Posterior vena cava (tissue), 2 donors: ENCODE results near the gene THBS3. TPM values are rescaled to one million over a fixed set of nuclear protein-coding genes. Genes with fewer than 3 reads are reported as not detected.
"Not testable (repeated sequence)": the region's sequence is repeated elsewhere in the genome, so short reads cannot be mapped to it uniquely, and the experiment has no call there.

Experiments
- DNase-seq: peaks from one replicate; pipeline ENCODE4 v3.0.0-alpha.2; 2020; ENCODE audit warnings: low spot score
- intact Hi-C, 2 donors: fragments of 100-400 bp; cut with DNase I; formaldehyde crosslinking; loops; one replicate each; pipeline versions ENCODE4 v1.14.1 to v1.14.2; 2022 to 2023
- total RNA-seq, 2 donors: library from RNA; stranded (reverse); fragmentation: NEBNext Ultra II Directional; extraction: Animal tissue kit (Norgen Biotek cat#: 25700); gene quantifications; one replicate each; pipeline ENCODE4 v1.2.1, GENCODE V29; 2021
- donor health status: DM: yes; HTN: yes; CAD: no.
- donor health status: DM: yes; HTN: yes; CAD: no.

The THBS3 gene
- total RNA-seq, 2 donors from 2014 or later, result 46.3 to 96.6 TPM

- no peak for DNase-seq
- intact Hi-C loops, result no loop called here
These were observed 34.2 kb upstream of the THBS3 start for GRCh38 chr1:155241841-155242264.

DNA sequence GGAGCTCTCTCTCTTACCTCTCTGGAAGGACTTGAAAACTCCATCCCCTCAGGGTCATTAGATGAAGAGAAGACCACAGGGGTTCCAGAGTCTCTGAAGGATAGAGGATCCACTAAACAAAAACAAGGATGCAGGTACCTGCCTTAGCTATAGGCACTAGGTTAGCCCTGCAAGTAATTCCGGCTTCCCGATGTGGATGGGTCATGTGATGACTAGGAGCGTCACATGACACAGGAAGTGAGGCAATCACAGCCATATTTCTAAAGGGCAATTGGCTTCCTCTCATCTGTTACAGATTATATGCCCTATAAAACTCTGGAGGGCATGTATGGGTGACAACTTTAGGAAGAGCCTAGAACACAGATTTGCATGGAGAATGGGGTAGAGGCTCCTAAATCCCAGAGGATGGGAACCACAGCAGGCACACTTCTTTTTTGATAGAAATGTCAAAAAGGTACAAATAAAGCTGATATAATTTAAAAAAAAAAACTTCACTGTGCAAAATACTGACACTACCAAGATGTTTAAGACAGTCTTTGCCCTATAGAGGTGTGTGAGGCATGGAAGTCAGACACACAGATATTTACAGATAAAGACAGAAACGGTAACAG is 33.5 kb upstream of the THBS3 start:
- DNase-seq, result peak; percentile 80
- intact Hi-C loops, result no loop called here

- intact Hi-C loops, result no loop called here
- no peak for DNase-seq
These were observed 28.8 kb upstream of the THBS3 start for GRCh38 chr1:155236451-155236850.

GRCh38 chr1:155235375-155235774 is 27.7 kb upstream of the THBS3 start:
- DNase-seq, intact Hi-C loops: not testable (repeated sequence)

DNA sequence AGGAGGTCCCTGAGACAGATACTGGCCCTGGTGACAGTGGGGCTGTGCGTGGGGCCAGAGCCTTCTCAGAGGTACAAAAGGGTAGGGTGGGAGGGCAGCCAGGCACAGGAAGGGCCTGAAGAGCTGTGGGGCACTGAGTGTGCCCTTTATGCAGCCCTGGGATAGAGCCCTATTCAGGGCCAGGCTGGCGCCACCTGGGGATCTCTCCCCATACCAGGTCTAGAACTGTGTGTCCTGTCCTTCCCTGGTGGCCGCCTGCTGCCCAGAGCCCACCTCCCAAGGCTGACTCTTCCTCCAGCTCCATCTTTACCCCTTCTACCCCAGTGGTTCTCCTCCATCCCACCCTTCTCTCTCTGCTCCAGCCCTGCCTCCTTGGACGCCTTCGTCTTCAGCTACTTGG is 25.8 kb upstream of the THBS3 start:
- DNase-seq, intact Hi-C loops: not testable (repeated sequence)

GRCh38 chr1:155232001-155232978 is 24.6 kb upstream of the THBS3 start:
- DNase-seq, result peak; percentile 83
- intact Hi-C loops, result not testable (repeated sequence)

- intact Hi-C loops, DNase-seq: not testable (repeated sequence)
These were observed 23.6 kb upstream of the THBS3 start for GRCh38 chr1:155231302-155231701.

- no peak for DNase-seq
- intact Hi-C loops, result loop anchor here in 1 of 2 donors (10.0 kb wide), 1 partner anchor 53 kb away; the partner anchor contains the start of genes KRTCAP2 and TRIM46
These were observed 20.4 kb upstream of the THBS3 start for GRCh38 chr1:155228096-155228427.

- intact Hi-C loops, result loop anchor here (2.0 to 10.0 kb wide), 3 partner anchors 21 to 53 kb away; partner anchors contain the start of genes KRTCAP2 (in 1 of the 2), THBS3 (in 1 of the 2) and TRIM46 (in 1 of the 2)
- DNase-seq, result peak; percentile 99
These were observed 19.8 kb upstream of the THBS3 start for GRCh38 chr1:155227261-155228095.

- DNase-seq, result peak; percentile 87
- intact Hi-C loops, result loop anchor here (2.0 to 10.0 kb wide), 3 partner anchors 20 to 52 kb away; partner anchors contain the start of genes KRTCAP2 (in 1 of the 2), THBS3 (in 1 of the 2) and TRIM46 (in 1 of the 2)
These were observed 19.2 kb upstream of the THBS3 start for GRCh38 chr1:155226910-155227260.

- intact Hi-C loops, result loop anchor here (2.0 to 10.0 kb wide), 3 partner anchors 20 to 52 kb away; partner anchors contain the start of genes KRTCAP2 (in 1 of the 2), THBS3 (in 1 of the 2) and TRIM46 (in 1 of the 2)
- peak; percentile 94 for DNase-seq
These were observed 18.7 kb upstream of the THBS3 start for GRCh38 chr1:155226188-155226909.

DNA sequence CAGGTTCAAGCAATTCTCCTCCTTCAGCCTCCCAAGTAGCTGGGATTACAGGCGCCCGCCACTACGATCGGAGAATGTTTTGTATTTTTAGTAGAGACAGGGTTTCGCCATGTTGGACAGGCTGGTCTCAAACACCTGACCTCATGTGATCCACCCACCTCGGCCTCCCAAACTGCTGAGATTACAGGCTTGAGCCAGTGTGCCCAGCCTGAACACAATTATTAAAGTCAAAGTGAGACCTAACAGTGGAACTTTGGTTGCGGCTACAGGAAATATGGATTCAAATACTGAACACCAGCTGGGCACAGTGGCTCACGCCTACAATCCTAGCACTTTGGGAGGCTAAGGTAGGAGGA is 17.7 kb upstream of the THBS3 start:
- not testable (repeated sequence) for DNase-seq
- intact Hi-C loops, result loop anchor here in 1 of 2 donors (10.0 kb wide), 1 partner anchor 51 kb away; the partner anchor contains the start of genes KRTCAP2 and TRIM46

DNA sequence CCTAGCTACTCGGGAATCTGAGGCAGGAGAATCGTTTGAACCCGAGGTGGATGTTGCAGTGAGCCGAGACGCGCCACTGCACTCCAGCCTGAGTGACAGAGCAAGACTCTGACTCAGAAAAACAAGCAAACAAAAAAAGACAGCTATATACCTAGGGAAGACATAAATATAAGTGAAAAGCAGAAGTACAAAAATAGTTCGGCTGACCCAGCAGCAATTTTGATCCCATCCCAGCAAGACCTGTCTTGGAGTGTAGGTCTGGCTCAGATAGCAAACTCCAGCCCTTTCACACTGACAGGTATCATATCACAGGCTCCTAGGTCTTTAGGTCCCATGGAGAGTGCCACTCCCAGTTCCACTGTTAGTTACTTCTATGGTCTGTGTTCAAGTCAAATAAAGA is 15.3 kb upstream of the THBS3 start:
- intact Hi-C loops, result loop anchor here in 1 of 2 donors (10.0 kb wide), 1 partner anchor 48 kb away; the partner anchor contains the start of genes KRTCAP2 and TRIM46
- no peak for DNase-seq

DNA sequence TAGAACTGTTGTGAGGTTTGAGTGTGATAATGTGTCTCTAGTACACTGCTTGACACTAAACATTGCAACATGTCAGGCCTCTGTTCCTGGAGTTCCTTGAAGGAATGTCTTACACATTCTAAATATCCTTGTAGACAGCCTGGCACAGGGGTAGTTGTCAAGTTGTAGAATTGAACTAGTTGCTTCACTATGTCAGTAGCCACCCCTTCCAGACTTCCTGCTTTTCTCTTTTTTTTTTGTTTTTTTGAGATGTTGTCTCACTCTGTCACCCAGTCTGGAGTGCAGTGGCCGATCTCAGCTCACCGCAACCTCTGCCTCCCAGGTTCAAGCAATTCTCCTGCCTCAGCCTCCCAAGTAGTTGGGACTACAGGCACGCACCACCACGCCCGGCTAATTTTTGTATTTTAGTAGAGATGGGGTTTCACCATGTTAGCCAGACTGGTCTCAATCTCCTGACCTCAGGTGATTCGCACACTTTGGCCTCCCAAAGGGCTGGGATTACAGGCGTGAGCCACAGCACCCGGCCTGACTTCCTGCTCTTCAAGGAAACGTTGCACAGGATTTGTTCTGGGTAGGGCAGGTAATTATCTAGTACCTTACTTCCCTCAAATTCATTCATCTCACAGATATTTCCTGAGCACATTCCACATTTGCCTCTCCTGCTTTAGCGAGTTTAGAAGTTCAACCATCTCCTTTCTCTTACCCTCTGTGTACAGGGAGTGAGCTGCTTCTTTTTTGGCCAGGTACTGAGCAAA is 12.7 kb upstream of the THBS3 start:
- not testable (repeated sequence) for DNase-seq
- intact Hi-C loops, result loop anchor here in 1 of 2 donors (10.0 kb wide), 1 partner anchor 46 kb away; the partner anchor contains the start of genes KRTCAP2 and TRIM46

DNA sequence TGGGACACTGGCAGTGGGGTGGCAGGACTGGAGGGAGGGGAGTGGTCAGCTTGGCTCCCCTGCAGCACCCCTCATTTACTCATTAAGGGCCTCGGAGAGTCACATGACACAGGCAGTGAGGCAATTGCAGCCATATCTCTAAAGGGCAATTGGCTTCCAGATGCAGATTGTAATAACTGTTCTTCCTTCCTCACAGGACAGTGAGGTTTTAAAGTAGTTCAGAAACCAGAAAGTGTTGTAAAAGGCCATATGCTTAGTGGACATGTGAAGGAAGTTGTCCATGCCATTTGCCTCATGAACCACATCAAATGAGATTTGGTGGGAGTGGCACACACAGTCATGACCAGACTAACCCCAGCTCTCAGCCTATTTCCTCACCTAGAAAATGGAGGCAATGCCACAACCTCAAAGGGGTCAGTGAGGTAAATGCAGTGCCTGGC is 11.9 kb upstream of the THBS3 start:
- DNase-seq, result no peak
- intact Hi-C loops, result loop anchor here in 1 of 2 donors (10.0 kb wide), 1 partner anchor 45 kb away; the partner anchor contains the start of genes KRTCAP2 and TRIM46

GRCh38 chr1:155218854-155219591 is 11.3 kb upstream of the THBS3 start:
- intact Hi-C loops, result no loop called here
- DNase-seq, result no peak

DNA sequence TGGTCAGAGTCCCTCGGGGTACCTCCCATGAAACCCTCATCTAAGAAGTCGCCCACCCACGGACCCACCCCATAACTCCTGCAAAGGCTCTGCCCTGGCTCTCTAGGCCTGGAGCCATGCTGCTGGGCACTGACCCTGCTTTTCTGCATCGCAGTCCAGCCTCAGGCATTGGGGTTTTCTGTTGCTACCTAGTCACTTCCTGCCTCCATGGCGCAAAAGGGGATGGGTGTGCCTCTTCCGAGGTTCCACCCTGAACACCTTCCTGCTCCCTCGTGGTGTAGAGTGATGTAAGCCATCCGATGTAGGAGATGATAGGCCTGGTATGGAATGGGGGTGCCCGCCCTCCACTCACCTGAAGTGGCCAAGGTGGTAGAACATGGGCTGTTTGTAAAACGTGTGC is 7.0 kb upstream of the THBS3 start:
- intact Hi-C loops, DNase-seq: not testable (repeated sequence)
